Cerebellar nuclear complex (tissue), 1 donor: Measurements from ENCODE around the gene CDH26.
"Not testable (repeated sequence)": the region's sequence is repeated elsewhere in the genome, so short reads cannot be mapped to it uniquely, and the experiment has no call there.

Experiments
- DNase-seq, 2 experiments: peaks; one replicate each; lab custom pipeline; 2025; lab: John Stamatoyannopoulos, UW

CDH26 gene

DNA sequence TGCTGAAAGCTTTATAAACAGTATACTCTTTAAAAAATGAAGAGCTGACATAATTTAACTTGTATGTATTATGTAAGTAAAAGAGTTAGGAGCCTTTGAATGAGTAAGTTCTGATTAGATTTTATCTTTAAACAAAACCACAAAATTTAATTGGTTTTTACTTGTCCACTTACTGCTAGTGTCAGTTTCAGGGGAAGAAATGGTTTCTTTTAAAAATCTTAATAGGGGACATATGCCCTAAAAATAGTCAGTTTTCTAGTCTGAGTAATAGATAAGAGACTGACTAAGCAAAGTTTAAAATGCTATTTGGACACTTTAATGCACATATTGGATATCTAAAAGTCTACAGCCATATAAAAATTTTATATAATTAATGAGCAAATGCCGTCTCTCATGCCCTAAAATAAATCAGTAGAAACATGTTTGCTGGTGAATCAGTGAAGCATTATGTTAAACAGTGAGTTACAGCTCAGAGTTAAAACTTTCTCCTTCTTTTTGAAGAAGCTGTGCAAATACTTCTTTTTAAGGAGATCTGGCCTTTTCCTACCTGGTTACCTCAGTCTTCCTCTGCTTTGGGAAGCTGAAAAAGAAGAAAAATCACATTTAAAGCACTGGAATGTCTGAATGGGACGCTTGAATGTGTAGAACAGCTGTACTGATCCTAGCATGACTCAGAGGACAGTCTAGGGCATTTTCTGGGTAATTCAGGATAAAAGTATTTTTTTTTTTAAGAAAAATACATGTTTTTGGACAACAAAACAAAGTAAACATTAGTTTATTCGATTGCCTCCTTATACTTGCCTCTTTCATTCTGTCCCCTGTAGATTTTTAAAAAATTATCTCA, 55.3 kb downstream of the CDH26 start:
- no peak for DNase-seq

GRCh38 chr20:60016406-60016805, 58.2 kb downstream of the CDH26 start:
- no peak for DNase-seq

- no peak for DNase-seq
Observed at GRCh38 chr20:60020251-60020650, 62.0 kb downstream of the CDH26 start.

GRCh38 chr20:60021104-60021503, 62.9 kb downstream of the CDH26 start:
- no peak for DNase-seq

DNA sequence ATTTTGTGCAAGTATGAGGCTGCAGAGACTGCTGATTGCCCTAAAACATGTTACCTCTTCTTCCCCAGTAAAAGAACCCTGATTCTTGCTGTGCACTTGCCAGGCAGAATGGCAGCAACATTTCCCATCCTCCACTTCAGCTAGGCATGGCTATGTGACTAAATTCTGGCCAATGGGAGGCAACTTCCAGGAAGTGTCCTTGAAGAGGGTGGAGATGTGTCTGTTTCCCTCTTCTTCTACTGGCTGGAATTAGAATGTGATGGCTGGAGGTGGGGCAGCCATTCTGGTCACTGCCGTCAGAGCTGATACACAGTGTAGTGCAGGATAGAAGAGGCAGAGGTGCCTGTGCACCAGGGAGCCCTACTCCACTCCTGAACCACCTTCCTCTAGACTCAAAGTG, 64.6 kb downstream of the CDH26 start:
- DNase-seq = no peak

GRCh38 chr20:60024245-60024644, 66.0 kb downstream of the CDH26 start:
- DNase-seq = no peak

DNA sequence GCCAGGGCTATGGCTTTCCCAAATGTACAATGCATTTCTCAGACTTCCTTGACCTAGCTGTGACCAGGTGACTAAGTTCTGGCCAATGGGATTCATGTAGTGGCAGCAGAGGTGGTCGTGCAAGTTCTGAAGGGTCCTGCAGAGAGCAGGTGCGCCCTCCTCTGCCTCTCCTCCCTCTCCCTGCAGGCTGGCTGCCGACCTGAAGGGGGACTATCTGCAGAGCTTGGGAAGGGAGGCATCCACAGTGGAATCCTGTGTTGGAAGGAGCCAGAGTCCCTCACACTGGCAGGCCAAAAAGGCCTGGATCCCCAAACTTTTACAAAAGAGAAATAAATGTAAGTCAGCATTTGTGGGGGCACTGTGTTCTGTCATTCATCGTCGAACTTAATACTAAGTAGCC, 66.6 kb downstream of the CDH26 start:
- DNase-seq = no peak

GRCh38 chr20:60026010-60026409, 67.8 kb downstream of the CDH26 start:
- no peak for DNase-seq

- no peak for DNase-seq
Observed at GRCh38 chr20:60030471-60030870, 72.2 kb downstream of the CDH26 start.

GRCh38 chr20:60031107-60031506, 72.9 kb downstream of the CDH26 start:
- DNase-seq = no peak

DNA sequence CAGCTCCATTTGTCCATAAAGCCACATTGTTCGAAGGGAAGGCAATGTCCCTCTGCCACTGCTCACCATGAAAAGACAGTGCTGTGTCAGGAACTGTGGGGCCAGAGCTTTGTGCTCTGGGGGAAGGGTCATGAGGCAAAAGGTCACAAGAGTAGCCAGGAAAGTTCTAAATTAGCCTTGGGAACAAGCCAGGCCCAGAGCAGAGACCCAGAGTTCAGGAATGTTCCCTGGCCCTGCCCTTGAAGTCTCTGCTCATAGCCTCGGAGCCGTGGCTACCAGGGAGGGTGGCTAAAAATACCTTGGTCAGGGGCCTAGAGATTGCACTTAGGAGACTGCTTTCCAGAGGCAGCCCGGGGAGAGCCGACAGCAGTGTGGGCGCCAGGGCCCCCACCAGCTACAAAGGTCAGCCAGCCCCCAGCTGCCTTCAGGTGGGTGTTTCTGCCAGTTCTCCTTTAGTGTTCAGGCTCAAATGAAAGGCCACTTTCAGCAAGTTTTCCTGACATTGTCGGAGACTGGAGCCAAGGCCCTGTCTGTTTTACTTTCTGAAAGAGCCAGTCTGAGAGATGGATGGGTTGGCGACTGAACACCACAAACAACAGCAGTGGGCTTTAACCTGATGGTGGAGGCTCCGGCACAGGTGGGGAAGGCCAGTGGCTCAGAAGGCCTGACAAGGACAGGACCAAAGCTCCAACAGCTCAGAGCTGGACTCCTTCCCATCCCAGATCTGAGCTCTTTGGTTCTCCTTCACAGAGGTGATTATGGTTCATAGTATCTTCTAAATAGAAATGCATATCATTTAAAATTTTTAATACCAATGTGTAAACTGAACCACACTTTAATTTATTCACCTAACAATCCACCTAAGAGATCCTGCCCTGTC, 76.2 kb downstream of the CDH26 start:
- DNase-seq = no peak

DNA sequence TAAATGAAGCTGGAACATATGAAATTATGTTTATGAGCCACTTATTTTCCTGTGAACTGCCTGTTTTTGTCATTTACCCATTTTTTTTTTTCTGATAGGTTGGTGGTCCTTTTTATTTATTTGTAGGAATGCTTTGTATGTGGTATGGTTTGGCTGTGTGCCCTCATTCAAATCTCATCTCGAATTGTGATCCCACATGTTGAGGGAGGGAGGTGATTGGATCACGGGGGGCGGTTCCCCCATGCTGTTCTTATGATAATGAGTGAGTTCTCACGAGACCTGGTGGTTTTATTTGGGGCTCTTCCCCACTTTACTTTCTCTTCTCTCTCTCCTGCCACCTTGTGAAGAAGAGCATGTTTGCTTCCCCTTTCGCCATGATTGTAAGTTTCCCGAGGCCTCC, 77.3 kb downstream of the CDH26 start:
- no peak for DNase-seq

- DNase-seq = no peak
Observed at GRCh38 chr20:60036346-60036745, 78.1 kb downstream of the CDH26 start.

DNA sequence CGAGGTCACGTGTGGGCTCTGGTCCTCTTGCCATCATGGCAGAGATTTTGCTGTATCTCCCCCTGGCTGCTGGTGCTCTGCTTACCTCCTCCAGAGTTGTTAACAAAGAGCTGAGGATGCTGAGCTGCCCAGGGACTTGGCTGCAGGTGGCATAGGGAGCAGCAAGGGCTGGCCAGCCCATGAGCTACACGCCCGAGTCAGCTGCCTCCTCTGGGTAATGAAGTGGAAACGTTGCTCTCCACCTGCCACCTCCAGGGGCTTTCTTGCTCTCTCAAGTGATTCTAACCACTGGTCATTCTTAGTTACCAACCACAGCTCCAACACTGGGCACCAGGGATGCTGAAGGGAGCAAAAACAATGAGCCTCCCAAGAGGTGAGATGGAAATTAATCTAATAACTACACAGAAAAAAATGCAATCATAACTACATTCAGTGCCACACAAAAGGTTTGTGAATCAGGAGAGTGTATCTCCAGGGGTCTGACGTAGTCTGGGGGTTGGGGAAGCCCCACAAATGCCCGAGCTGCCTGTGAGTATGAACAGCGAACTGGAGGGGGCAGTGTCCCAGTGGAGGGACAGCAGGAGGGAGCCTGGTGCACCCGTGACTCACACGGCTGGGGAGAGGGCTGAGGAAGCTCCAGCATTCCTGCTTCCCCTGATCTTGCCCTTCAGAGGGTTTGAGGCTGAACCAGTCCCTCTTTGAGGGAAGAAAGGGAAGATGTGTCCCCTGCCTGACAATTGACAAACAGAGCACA, 78.7 kb downstream of the CDH26 start:
- no peak for DNase-seq

- no peak for DNase-seq
Observed at GRCh38 chr20:60038400-60039008, 80.3 kb downstream of the CDH26 start.

DNA sequence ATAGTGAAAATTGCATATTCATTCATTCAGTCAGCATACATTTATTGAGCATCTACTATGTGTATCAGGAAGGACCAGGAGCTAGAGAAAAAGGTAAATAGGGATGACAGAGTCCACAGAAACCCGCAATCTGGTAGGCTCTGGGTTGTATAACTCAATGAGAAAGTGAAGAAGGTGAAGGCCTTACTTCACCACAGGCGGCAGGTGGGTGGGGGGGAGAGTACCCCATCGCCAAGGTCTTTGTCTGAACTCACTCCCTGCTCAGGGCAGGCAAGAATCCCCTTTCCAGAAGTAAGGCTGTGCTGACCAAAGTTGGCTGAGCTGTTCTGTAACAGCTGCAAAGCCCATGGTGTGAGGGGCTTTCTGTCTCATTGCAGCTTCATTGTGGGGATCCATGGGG, 81.3 kb downstream of the CDH26 start:
- no peak for DNase-seq

- no peak for DNase-seq
Observed at GRCh38 chr20:60040471-60041162, 82.4 kb downstream of the CDH26 start.

GRCh38 chr20:60041436-60042165, 83.4 kb downstream of the CDH26 start:
- DNase-seq = not testable (repeated sequence)

- DNase-seq = no peak
Observed at GRCh38 chr20:60043435-60043834, 85.2 kb downstream of the CDH26 start.

DNA sequence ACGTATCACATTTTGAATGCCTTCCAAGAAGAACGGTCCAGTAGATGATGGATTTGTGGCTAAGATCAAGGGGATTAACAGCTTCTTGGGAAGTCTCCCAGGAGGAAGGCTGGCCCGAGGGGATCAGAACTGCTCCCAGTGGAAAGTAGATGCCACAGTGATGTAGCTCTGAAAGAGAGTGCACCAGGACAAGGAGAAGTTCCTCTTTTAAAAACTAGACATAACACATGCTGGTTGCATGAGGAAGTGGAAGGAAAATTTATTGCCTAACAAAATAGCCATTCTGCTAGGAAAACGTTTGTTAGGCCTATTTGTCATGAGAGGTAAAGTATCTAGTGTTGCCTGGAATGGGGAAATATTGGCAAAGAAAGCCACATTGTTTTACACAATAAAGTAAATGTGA, 87.8 kb downstream of the CDH26 start:
- no peak for DNase-seq

GRCh38 chr20:60046436-60046835, 88.2 kb downstream of the CDH26 start:
- no peak for DNase-seq
